HG02763 (cell line): ENCODE measurements around the gene PHACTR2.
"Not testable (repeated sequence)": the region's sequence is repeated elsewhere in the genome, so short reads cannot be mapped to it uniquely, and the experiment has no call there.

Source experiments
- ATAC-seq: cut with Tn5 transposase; IDR thresholded peaks from one replicate; pipeline ENCODE4 v1.9.1; 2021; ENCODE audit warnings: mild to moderate bottlenecking, moderate library complexity; ENCODE audit not compliant: unreplicated experiment

Gene PHACTR2

DNA sequence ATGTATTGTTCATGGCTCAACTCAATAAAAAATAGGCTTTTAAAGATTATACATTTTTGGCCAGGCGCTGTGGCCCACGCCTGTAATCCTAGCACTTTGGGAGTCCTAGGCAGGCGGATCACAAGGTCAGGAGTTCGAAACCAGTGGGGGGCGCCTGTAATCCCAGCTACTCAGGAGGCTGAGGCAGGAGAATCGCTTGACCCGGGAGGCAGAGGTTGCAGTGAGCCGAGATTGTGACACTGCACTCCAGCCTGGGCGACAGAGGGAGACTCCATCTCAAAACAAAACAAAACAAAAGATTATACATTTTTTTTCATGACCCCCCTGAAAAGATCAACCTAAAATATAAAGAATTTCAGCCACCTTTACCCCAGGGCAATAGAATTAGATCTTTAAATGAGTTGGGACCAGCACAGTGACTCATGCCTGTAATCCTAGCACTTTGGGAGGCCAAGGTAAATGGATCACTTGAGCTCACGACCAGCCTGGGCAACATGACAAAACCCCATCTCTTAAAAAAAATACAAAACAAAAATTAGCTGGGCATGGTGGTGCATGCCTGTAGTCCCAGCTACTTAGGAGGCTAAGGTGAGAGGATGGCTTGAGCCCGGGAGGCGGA lies 60.4 kb downstream of the PHACTR2 start:
- not testable (repeated sequence) for ATAC-seq

DNA sequence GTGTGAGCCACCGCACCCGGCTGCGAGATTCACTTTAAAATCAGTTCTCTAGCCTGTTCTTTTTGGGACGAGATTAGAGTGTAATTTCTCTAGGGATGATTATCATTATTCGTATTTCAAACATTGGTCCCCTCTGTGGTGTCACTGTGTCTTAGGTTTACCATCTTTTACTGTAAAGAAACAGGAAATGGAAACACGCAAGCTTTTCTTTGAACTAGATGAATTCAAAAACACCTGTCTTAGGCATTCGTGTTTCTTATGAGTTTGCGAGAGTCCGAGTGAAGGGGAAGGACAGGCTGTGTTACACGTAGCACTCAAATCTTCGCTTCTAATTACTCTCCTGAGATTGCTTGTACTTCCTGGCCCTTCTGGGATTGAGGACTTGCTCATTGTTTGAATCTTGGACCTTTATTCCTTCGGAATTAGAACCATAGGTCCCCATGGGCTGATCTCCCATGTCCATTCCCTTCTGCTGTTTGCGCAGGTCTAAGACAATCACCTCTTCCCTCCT lies 61.6 kb downstream of the PHACTR2 start:
- no peak for ATAC-seq

DNA sequence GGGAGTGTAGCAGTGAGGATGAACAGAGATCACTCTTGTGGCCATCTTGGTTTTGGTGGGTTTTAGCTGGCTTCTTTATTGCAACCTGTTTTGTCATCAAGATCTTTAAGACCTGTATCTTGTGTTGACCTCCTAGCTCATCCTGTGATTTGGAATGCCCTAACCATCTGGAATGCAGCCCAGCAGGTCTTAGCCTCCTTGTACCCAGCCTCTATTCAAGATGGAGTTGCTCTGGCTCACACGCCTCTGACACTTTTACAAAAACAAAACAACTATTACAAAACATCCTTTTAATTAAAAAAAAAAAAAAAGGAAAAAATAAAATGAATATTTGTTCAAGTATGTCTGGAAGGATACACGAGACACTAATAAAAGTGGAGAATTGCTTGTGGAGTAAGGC lies 62.4 kb downstream of the PHACTR2 start:
- ATAC-seq = no peak

DNA sequence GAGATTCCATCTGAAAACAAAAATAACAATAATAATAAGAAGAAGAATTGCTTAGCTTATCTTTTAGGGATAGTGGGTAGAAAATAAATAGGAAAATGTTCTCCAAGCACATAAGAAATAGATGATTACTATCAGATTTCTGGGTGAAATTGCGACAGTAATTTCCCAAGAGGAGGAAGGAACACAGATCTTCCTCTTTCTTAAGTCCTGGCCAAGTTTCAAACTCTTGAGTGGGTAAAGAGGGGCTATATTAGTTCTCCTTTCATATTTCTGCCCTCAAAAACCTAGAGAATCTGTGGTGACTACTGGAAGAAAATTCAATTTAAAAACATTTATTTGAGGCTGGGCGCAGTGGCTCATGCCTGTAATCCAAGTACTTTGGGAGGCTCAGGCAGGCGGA lies 63.7 kb downstream of the PHACTR2 start:
- no peak for ATAC-seq

DNA sequence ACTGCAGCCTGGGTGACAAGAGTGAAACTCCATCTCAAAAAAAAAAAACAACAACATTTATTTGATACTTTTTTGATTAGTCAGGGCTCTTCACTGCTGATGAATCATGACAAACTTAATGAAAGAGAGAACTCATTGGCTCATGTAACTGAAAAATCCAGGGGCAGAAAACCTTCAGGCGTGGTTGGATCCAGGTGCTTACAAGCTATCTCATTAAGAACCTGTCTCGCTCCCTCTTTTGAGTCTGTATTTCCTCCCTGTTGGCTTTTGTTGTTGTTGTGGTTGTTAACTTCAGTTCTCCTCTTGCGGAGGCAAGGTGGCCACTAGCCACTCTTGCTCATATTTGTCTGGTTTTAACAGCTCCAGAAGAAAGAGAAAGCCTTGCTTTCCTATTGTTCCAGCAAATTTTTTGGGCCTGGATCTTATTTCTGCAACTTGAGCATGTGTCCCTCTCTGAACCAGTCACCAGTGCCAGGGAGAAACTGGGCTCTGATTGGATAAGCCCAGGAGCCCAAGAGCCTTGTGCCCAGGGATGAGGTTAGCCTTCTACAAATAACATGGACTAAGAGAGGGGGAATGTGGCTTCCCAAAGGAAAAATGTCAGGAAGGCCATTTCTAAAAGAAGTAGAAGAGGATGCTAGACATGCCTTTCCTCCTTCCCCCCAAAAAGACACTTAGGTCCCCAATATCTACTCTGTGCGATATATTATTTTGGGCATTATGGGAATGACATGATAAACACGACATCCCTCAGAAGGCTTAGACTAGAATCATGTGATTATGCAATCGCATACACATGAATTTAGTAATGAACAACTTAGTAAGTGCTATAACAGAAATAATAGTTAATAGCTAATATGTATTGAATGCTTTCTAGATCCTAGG lies 64.5 kb downstream of the PHACTR2 start:
- no peak for ATAC-seq

DNA sequence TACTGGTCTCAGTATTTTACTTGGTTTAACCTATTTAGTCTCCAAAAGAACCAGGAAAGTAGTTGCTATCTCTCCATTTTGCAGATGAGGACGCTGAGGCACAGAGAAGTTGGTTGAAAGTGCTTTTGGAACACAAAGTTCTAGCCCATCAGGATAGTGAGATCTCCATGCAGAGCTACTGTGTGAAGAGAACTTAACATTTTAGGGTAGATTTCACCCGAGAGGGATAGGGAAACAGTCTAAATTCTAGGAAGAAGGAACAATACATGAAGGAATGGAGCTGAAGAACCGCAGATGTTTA lies 65.1 kb downstream of the PHACTR2 start:
- ATAC-seq = no peak

DNA sequence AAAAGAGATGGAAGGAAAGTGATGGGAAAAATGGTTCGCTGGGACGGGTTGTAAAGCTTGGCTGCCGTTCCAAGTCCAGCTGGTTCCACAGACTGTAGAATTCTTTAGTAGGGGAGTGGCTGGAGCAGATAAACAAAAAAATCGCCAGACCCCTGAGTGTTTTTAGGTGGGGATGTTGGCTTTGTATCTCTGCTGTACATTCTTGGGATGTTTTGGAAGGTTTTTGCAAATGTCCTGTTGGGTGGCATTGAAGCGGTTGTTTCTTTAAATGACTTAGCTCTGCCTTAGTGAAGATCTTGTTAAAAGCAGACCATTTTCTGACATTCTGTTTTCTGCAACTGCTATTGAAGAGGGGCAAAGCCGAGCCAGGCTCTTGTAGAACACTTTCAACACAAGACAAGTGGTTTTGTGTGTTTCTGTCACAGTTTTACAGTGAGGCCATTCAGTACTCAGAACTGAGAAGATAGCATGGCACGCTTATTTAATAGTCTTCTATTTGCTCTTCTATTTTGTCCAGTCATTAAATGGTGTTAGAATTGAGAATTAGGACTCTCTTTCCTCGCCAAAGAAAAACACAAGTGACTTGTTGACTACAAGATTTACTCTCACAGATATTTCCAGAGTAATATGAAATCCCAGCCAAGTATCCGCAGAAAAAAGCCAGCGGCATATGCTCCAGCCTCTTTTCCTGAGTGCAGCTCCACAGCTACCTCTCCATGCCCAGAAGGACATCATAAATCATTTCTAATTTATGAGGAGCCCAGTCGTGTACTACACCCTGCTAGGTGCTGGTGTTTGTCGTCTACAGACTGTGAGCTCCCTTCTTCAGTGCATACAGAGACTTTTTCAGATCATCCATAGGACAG lies 65.8 kb downstream of the PHACTR2 start:
- ATAC-seq = no peak

DNA sequence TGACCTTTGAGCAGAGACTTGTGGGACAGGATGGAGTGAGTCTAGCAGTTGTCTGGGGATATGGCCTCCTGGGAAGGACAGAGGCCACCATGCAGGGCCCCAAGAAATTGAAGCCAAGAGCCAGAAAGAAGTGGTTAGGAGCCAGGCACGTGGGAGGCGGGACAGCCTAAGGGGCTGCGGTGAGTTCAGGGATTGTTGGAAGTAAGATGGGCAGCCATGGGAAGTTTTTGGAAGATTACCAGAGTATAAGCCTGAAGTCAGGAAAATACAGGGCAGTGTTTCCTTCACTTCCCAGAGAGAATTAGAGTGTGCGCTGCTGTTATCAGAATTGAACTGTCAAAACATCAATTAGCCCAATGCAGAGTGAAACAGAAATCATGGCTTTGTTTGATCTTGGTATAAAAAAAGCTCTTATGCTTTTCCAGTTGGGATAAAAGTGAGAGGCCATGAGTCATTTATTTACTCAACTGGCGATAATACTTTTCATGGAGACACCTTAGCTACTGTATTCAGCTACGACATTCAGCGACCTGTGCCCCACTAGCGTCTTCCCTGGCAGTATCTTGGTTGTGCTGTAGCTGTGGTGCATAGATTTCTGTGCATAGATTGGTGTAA lies 66.9 kb downstream of the PHACTR2 start:
- ATAC-seq = no peak

DNA sequence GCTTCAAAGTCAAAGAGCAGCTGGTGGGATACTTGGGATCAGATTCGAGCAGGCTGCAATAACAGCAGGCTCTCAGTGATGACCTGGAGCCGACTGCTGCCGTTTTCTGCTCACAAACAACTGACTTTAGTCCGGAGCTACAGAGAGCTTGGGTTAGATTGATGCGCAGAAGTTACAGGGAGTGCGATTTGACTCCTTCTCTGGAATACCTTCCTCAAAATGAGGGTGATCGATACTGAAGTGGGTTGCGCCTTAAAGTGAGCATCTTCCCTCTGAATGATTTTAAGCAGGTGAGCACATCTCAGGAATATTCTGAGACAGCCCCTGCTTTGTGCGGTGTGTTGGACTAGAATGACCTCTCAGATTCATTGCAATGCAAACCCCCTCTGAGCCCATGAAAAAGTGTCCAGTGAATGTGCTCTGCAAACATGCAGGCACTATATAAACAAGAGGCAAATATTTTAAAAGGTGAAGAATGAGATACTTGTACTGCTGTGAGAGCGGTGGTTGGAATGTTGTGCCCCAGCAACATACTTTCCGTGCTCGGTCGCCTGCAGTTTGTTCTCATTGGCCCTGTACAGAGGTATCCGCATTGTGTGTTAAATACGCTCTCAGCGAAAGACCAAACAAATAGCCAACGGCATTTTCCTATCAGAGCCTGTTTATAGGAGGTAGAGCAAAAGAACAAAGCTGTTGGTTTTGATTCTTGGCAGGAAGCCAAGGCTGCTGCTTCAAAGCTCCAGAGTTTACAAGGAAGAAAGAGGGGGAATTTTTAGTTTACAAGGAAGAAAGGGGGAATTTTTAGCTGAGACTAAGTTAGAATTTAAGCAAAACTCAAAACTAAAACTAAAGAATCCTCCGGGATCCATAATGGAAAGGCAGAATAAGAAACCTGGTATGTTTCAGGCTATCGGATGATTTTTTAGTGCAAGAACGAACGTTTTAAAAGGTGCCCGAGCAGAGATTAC lies 67.7 kb downstream of the PHACTR2 start:
- ATAC-seq = no peak

DNA sequence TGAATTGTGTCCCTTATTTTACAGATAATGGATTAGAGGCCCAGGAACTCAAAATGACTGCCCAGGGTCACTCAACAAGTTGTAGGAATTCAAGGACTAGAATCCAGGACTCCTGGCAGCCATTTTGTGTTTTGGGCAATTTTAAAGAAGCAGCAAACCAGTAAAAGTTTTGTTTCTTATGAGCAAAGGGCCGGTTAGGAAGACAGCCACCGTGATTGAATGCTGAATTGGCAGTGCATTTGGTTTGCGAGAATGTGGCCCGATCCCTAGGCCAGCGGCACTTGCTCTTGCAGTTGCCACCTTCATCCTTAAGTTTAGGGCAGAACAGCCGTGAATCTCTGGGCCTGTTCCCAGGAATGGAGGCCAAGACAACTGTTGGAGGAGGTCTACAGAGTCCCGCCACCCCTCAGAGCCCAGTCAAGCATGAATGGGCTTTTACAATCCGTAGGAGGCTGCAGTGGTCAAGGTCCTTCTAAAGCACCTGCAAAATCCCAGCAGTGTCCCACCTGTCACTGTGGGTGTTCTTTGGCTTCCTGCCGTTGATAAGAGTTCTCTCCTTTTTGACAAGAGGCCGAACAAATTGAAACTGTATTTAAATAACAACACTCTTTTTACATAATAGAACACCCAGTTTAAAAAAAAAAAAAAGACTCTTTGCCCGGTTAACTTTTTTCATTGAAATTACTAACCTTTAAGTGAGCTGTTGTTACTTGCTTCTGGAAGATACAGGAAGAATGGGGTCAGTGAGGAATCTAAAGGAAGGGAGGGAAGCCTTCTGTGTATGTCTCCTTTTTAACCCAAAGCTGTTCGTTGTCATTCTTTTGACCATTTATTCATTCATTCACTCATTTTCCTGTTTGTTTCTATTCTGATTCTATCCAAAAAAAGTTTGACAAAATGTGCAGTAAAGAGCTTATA lies 68.7 kb downstream of the PHACTR2 start:
- ATAC-seq = no peak

DNA sequence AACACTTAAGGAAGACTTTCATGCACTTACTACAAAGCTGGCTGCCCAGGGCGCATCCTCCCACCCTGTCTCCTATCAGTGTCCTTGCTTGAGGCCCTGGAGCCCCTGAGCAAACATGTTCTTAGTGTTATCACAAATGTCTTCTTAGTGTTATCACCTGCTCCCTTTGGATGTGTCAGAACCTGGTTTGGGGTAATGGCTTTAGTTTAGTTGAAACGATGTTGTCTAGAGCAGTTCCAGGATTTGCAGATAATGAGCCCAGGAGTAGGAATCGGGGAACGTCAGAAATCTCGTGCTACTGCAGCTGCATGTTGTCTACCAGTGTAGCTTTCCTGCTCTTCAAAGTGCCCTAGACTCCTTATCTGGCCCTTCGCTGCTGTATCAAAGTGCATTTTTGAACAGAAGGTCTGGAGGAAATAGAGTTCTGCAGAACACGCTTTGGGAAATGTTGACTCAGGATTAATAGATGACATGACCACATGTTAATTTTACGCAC lies 69.6 kb downstream of the PHACTR2 start:
- no peak for ATAC-seq

DNA sequence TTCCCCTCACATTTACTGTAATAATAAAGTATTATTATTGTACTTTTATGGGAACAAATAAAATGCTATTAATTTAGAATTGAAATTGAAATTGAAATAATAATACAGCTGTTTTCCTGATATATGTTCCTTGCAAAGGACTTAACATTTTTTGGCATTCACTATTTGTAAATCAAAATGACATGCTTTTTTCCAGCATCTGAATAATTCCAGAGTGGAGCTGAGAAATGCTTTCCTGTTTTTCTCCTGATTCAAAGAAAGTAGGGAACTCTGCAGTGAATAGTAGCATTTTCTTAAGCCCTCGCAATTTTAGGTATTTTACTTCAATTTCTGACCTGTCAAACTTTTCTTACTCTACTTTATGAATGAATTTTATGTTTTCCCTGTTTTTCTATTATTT lies 72.1 kb downstream of the PHACTR2 start:
- ATAC-seq = no peak

DNA sequence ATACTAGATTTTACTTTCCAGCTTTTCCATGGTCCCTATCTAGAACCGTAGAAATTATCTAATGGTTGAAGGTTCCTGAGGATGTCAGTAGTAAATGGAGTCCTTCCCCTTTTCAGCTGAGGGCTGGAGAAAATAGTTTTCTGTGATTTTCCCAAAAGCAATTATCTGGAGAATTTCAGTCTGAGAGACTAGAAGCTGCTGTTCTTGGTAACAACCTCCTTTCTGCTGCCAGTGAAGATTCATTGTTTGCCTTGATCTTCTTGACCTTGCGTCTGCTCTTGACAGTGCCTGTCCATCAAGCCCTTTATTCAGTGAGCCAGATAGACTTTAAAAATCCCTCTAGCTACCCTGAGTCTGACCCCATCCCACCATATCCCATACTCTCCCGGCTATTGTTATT lies 73.1 kb downstream of the PHACTR2 start:
- ATAC-seq = no peak

DNA sequence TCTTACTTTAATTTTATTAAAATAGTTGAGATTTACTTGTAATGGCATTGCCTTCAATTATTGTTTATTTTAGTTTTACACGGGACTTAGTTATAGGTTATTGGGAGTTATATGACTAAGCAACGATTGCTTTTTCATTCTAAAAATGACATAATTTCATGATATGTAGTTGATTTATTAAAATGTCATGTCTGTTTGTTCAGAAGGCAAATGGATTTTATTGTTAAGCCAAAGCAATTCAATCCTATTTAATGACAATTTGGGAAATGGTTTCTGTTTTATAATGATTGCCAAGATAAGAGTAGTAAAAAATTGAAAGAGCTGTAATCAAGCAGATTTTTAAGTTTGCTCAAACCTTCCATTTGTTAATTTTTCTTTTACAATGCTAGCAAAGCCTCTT lies 74.7 kb downstream of the PHACTR2 start:
- ATAC-seq = no peak

DNA sequence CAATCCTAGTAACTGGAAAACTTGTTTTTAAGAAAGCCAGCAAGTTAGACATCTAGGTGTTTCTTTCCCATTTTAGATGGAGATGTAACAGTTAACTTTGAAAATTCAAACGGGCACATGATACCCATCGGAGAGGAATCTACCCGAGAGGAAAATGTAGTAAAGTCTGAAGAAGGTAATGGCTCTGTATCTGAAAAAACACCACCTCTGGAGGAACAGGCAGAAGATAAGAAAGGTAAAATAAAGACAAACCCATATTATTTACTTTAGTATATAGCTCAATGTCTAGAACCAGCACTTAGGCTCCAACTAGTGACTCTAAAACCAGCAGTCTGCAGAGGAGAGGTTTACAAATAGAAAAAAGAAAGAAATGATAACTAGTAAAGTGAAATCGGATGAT lies 75.9 kb downstream of the PHACTR2 start:
- no peak for ATAC-seq

DNA sequence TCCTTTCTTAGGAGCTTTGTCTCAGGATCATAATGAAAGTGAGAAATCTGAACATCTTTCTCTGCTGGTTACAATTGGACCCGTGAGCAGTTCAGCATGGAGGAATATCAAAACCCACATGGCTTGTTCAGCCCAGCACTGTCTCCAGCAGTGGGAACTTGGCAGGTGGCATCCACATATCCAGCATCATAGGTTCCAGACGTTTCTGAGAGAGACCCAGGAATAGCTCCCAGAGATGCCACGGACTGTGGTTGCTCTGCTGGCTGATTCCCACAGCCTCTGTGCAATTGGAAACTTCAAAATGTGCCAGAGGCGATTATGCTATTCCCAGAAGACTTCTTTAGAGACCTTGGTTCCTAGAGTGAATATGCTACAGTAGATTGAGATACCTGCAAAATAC lies 76.4 kb downstream of the PHACTR2 start:
- no peak for ATAC-seq

DNA sequence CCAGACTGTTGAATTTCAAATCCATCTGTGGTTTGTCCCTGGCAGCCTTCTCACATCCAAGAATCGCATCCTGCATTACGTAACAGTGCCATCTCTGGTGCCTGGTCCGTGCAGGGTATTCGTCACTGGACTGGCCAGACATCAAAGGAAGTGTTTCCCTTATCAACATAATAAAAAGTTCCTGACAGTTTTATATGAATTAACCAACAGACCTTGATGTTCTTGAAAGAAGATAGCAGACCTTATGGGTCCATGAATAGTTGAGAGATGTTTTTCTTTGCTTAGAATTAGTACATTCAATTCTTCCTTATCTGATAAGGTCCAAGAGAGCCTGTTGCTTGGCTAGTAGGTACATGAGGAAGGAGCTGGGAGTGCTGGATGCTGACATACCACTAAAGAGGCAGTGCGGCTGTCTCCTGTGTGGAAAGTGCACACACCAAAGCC lies 77.6 kb downstream of the PHACTR2 start:
- ATAC-seq = no peak

DNA sequence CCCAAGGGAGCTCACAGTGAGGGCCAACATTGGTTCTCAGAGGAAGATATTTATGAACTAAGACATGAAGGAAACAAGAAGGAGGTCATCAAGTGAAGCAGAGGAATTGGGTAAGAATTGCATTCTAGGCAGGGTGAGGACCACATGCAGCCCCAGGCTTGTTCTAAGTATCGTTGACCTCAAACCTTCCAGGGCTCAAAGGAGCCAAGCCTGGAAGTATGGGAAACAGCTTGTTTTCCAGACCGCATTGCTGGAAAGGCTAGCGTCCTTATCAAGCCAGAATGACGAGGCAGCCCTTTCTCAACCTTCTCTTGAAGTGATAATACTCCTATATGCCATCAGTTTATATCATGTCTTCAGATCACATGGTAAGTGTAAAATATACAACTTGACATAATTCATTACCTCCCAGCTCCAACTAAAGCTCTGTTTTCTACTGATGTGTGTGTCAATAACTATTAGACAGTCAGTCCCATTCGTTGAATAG lies 79.6 kb downstream of the PHACTR2 start:
- ATAC-seq = no peak

DNA sequence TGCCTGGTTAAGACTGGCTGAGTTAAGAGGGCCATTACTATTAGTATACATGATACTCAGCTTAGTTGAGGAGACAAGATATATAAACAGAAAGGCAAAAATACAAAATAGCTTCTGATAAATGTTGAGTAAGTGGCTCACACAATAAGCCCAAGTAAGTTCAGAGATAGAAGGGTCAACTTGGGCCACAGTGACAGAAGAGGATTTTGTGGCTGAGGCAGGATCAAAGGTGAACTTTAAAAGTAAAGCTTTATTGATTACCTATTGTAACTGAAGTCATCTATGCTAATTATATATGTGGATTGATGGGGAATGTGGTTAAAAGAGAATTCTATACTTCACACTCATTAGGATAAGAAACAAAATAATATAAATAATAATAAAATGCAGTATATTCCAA lies 80.8 kb downstream of the PHACTR2 start:
- ATAC-seq = no peak
